COLO668 (cell line): Measurements from ENCODE around the gene FBXO44.

Source experiments
- DNase-seq: peaks from one replicate; lab custom pipeline; 2025; ENCODE audit not compliant: unreplicated experiment; lab: John Stamatoyannopoulos, UW

The FBXO44 gene

DNA sequence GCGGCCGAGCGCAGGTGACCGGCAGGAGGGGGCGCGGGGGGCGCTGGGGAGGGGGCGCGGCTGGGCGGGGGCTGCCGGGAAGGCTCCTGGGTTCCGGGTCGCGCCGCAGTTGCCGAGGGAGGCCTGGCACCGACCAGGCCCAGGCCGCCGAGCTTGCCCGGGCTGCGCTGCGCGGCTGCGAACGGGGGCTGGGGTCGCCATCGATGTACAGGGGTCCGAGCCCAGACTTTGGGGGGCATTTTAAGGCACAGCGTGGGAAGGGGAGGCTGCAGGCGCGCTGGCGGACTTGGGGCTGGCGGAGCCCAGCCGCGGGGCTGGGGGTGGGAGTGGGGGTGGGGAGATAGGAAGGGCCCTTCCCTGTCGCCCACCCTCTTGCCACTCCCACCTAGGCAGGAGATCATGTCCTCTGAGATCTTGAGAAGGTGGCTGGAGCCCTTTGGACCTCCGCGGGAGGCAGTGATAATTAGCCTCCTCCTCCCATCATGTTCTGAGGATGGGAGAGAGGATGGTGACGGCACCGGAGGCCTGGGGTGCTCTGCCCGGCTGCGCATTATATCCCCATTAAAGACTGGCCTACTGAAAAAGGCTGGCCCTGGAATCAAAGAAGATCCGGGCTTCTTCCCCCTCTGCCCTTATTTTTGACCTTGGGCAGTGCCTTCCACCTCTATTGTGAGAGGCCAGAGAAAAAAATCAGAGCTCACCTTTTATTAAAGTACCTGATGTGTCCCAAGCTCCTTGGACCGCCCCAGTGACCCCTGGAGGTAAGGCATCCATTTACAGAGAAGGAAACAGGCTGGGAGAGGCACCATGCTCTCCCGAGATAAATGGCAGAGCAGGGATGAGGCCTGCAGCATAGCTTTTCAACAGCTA lies 497 bp downstream of the FBXO44 start:
- DNase-seq, result no peak

DNA sequence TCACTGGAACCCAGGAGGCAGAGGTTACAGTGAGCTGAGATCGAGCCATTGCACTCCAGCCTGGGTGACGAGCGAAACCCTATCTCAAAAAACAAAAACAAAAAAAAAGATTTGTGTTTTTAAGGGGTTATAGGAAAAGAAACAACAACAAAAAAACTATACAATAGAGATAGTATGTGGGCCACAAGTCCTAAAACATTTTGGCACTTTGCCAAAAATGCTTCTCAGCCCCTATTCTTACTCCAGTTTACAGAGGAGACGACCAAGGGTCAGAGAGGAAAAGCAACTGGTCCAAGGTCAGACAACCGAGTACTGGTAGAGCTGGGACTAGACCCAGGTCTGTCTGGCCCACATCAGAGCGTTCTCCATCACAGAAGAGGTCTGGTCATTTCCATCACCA lies 3.0 kb downstream of the FBXO44 start:
- no peak for DNase-seq

DNA sequence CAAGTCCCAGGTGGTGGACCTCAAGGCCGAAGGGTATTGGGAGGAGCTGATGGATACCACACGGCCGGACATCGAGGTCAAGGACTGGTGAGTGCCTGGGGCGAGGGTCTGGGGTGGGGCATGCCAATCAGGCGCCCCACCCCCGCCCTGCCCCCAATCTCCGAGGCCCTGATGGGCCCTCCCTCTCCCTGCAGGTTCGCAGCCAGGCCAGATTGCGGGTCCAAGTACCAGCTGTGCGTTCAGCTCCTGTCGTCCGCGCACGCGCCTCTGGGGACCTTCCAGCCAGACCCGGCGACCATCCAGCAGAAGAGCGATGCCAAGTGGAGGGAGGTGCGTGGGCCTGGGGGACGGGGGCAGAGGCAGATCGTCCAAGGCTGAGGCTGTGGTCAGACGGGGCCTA lies 3.9 kb downstream of the FBXO44 start:
- DNase-seq, result no peak

DNA sequence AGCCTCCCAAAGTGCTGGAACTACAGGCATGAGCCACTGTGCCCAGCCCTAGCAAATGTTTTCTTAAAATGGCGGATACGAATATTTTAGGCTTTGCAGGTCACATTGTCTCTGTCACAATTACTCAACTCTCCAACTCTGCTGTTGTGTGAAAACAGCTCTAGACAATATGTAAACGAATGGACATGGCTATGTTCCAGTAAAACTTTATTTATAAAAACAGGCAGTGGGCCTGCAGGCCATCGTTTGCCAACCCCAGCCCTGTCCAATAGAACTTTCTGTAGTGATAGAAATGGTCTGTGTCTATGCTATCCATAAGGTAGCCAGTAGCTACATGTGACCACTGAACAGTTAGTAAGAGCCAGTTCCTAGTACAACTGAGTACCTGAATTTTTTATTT lies 5.1 kb downstream of the FBXO44 start:
- no peak for DNase-seq

DNA sequence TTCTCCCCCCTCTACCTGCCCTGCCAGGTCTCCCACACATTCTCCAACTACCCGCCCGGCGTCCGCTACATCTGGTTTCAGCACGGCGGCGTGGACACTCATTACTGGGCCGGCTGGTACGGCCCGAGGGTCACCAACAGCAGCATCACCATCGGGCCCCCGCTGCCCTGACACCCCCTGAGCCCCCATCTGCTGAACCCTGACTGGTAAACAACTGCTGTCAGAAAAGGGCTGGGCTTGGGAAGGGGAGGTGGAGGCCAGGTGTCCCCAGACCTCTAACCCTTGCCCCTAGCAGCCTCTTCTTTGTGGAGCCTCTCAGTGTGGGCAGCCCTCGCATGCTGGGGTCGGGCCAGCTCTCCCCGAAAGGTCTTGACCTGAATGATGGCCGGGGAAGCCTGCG lies 6.4 kb downstream of the FBXO44 start:
- no peak for DNase-seq

DNA sequence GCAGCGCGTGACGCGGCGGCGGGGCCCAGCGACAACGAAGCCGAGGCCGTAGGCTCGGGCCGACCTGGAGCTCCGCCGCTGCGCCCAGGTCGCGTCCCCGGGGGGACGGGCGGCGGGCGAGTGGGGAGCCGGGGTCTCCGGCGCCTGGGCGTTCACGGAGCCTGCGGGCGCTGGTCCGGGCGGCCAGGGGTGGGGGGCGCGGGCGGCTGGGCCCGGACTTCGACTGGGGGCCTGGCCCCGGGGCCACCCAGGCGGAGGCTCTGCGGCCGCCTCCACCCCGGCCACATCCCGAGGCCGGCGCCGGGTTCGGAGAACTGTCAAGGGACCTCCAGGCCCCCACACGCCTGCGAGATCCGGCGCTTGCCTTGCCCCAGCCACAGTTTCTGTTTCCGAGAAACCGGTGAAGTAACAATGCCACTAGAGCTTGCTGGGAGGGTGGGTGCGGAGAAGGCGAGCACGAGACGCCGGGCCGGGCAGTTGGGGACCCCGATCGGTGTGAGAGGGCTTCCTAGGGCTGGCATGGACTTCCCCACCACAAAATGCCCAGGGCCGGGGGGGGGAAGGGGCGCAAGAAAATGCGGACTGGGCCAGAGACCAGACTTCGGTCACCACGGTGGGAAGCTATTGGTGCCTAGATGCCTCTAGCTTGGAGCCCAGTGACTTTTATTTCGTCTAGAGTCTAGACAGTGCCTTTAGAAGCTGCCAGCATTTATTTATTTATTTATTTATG lies 9.8 kb downstream of the FBXO44 start:
- no peak for DNase-seq

DNA sequence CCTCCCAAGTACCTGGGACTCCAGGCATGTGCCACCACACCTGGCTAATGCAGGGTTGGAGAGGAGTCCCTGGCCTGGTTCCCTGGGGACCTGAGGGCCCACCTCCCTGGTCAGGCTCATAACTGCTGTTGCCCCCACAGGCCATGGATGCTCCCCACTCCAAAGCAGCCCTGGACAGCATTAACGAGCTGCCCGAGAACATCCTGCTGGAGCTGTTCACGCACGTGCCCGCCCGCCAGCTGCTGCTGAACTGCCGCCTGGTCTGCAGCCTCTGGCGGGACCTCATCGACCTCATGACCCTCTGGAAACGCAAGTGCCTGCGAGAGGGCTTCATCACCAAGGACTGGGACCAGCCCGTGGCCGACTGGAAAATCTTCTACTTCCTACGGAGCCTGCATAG lies 13.8 kb downstream of the FBXO44 start:
- no peak for DNase-seq

DNA sequence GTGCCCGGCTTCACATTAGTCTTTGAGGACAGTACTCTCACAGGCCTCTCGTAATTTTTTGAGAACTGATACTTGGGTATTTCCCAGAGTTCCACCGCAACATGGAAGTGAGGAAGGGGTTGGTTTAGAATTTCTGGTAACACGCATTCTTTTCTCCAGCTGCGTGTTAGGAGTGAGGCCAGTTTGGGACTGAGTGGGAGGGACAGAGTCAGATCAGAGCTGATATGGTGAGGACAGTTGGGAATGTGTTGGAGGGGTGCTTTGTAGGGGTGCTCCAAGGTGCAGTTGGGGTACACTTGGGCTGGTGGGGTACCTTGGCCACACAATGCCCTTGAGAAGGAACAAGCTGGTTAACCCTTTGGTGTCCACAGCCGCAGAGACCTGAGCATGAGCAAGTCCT lies 16.1 kb downstream of the FBXO44 start:
- no peak for DNase-seq

DNA sequence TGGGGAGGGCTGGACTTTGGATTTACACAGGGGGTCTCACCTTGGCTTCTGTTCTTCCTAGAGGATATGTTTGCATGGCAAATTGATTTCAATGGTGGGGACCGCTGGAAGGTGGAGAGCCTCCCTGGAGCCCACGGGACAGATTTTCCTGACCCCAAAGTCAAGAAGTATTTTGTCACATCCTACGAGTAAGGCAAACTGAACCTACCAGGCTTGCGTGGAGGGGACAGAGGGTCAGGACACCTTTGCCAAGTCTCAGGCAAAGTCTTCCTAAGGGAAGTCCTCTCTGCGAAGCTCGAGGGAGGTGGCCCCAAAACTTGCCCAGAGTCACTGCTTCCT lies 16.5 kb downstream of the FBXO44 start:
- DNase-seq, result no peak

DNA sequence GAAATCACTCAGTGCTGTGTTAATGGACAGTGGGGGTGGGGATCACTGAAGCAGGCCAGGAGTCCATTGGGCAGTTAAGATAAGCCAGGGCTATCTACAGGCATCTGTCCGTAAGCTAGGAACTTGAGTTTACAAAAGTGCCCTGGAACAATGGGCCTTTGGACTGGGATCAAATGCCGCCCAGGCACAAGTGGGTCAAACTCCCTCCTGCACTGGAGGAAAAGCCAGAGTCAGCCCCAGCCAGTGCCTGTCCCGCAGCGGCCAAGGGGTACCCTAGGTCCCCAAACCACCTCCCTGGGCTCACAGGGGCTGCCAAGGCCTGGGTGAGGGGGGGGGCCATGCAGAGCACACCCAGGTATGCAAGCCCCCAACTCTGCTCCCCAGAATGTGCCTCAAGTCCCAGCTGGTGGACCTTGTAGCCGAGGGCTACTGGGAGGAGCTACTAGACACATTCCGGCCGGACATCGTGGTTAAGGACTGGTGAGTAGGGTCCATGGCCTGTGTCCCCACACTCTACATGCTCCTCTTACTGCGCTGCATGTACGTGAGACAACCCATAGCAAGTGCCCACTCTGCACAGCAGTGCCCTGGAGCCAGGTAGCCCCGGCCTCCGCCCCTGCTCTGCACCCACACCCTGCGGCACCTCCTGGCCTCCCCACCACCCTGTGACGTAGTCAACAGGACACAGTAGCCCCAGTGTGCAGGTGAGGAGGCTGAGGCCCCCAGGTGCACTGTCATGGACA lies 17.0 kb downstream of the FBXO44 start:
- no peak for DNase-seq

DNA sequence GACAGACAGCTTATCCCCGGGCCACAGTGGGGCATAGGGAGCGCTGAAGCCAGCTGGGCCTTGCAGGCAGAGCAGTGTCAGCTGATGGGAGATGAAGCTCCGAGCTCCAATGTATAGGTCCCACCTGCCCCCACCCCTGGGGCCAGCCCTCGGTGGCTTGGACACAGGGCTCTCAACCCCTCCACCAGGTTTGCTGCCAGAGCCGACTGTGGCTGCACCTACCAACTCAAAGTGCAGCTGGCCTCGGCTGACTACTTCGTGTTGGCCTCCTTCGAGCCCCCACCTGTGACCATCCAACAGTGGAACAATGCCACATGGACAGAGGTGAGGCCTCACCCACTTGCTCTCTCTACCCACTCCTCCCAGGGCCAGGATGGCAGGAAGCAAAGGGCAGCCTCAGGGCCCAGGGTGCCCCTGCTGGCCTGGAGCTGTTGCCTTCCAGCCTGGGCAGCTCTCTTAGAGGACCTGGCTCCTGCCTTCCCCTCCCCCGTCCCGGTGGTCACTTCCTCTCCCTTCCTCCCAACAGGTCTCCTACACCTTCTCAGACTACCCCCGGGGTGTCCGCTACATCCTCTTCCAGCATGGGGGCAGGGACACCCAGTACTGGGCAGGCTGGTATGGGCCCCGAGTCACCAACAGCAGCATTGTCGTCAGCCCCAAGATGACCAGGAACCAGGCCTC lies 18.6 kb downstream of the FBXO44 start:
- DNase-seq, result no peak

DNA sequence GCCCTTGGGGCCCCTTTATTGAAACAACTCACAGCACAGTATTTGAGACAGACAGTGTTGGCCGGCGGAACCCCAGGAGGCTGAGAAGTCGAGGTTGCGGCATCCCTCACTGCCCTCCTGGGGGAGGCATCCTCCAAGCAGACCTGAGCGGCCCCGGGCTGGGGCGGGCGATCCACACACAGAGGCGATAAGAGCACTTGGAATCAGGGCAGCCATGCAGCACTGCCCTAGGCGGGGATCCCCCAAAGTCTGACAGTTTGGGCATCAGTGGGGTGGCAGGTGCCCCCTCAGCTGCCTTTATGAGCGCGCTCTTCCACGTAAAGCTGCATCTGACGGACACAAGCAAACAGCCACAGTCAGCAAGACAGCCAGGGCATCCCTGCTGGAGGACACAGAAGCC lies 19.8 kb downstream of the FBXO44 start:
- DNase-seq, result no peak

DNA sequence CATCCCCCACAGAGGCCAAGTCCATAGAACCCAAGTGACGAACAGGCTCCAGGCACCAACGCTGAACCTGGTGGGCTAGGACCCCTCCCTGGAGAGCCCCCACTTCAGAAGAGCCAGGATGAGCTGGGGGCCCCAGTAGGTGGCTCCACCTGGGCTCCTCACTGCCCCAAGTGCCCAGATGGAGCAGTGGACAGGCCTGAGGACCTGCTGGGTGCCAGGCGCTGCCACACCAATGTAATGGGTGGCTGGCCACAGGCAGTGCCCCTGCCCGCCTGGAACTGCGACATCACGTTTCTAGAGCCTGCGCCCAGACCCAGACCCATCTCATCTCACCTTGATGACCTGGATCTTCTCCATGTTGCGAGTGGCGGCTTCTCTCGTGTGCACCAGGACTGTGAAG lies 20.6 kb downstream of the FBXO44 start:
- no peak for DNase-seq

DNA sequence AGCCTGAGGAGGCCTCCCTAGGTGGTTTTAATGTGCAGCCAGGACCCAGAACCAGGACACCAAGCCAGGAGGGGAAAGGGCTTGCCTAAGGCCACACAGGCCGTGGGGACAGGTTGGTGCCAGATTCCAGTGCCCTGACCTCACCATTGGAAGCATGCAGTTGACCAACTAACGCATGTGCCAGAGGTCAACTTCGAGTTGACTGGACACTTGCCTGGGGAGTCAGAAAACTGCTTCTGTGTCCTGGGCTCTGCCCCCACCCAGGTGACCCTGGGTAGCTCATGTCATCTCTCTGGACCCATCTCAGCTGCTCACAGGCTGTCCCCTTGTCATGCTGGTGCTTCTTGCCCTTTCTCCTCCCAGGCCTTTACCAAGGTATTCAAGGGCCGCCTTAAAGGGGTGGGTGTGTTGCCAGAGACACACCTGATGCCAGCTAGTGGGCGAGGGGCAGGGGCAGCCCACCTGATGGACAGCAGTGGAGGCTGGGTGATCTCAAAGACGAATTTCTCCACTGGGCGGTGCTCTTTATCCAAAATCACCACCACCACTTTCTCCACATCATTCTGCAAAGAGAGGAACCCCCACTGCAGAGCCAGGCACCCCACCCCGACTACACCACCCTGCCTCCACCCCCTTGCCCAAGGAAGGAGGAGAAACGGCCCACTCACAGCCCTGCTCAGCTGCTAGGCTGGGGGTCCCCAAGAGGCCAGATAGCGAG lies 21.9 kb downstream of the FBXO44 start:
- DNase-seq, result no peak

DNA sequence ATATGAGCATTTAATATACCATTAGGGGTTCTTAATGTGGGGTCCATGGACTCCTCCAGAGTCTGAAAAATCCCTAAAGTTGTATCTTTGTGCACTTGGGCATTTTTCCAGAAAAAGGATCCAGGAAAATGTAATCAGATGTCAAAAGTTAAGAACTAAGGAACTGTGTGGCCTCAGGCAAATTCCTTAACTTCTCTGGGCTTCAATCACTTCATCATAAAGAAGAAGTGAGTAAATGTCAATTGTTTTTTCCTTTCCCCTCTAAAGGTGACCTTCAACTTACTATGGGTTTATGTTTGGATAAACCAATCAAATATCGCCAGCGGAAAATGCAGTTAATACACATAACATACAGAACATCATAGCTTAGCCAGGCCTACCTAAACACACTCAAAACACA lies 23.8 kb downstream of the FBXO44 start:
- no peak for DNase-seq

DNA sequence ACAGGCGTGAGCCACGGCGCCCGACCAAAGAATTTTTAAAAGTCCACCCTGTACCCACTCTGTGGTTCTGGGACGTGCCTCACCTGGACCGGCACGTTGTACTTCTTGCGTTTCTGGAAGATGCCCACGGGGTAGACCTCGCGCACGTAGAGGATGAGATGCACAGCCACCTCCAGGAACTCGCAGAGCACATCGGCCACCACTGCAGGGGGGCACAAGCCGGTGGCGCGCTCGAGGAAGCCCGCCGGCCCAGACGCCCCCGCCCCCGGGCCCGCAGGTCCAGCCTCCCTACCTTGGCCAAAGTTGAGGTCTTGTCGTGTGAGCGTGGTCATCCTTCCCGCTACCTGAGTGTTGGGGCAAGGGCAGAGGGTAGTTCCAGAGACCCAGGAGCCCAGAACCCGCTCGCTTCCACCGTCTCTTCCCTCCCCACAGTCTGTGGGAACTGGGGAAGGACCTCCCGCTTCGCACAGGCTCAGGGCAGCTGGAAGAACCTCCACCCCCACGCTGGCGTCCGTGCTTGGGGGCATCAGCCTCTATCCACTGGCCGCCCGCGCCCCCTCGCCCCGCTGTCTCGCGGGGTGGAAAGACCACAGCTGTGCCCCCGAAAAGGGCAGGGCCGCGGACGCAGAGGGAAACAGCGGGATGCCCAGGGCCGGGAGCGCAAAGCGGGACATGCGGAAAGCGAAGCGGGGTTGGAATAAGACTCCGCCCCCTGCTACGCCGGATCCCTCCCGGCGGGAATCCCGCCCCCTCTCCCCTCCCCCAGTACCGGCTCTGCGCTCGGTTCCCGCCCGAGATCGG lies 25.8 kb downstream of the FBXO44 start:
- DNase-seq, result no peak

DNA sequence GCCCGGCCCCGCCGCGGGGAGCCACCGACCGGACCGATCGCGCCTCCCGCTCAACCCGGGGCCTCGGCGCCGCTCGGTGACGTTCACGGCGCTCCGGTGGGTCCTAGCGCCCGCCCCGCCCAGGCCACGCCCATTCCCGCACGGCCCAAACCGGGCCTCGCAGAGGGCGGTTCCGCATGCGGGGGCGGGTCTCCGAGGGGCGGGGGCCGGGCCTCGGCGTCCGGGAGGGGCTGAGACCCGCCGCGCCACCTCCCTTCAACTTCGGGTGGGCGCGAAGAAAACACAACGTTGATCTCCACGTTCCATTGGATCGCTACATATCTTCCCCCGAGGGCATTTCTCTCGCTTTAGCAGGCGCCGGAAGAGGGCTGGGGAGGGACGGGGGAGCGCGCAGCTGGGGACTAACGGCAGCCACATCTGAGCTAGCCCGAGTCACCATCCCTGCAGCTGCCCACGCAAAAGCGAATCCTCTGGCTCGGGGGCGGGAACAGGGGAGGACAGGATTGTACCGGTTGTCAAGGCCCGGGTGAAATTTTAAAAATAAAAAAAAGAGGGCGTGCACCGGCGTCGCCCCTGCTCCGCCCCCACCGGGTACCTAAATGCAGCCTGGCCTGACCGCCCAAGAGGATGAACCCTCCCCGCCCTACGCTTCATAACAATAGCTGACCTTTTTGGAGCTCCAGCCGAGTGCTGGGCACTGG lies 26.5 kb downstream of the FBXO44 start, which contains the start of gene MAD2L2:
Gene MAD2L2 (minus strand): TSS at position 78 of the 701 bp plus-strand sequence. CDS start 547 bp downstream, outside the sequence.
- DNase-seq, result peak; percentile 94

DNA sequence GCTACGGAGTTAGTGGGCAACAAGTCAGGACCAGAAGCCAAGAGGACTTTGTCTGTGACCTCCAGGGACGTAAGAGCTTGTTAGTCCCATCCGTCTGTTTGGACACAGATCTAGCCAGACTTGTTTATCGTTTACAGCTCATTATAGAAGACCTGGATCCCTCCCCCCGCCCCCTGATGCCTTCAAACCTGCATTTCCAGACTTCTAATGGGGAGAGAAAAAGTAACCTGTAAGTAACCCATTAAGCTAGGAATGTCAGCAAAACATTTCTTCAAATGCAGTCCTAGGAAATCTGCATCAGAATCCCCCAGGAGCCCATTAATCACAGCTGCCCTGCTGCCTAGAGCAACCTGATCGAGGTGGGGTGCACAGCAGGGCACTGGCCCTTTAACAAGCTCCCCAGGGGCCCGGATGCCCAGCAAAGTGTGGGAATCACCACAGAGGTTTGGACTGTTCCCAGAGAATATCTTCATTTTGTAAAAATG lies 27.7 kb downstream of the FBXO44 start:
- no peak for DNase-seq

DNA sequence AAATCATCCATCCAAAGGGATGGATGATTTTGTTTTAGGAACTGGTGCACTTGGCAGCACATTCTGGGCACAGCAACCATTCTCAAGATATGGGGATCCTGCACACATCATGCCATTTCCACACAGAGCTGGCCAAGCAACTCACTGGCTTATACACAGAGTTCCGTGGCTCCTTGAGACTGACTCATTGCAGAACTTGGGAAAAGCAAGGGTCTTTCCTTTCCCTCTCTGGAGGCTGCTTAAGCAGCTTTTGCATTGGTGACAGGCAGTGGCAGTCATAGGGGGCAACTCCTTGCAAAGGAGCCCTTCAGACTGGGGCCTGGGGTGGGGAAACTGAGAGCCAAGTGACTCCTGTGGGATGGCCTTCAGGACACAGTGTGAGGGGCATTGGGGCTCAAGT lies 28.1 kb downstream of the FBXO44 start:
- DNase-seq, result no peak
